ENCODE data around the gene ADCY2. TPM values are rescaled to one million over a fixed set of nuclear protein-coding genes. Genes with fewer than 3 reads are reported as not detected.

Gene ADCY2
- total RNA-seq, 2 experiments from 2014 or later, result not detected

- CTCF ChIA-PET (ENCODE audit: unreplicated experiment), result no interaction called here
- H3K4me3 ChIP-seq (ENCODE audit: low read depth, low read length, poor library complexity, severe bottlenecking), result no peak overlapping the region
These were observed 211.0 kb downstream of the ADCY2 start for GRCh38 chr5:7606840-7607465.

DNA sequence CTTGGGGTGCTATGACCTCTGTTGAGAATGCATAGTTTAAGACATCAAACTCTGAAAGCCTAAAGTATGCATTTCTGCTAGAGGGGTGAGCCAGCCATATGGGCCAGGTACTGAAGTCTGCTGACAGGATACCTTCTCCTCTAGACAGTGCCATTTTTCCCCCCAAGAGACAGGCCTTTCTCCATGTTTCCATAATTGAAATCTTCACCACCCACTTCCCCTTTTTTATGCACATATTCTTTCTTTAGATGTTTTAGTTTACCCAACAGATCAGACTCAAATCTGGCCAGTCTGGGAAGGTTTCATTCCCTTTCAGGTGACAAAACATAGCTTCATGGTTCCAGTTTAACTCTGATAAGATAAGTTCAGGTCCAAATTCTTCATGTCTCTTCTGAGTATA is 212.8 kb downstream of the ADCY2 start:
- intact Hi-C loops (cut with micrococcal nuclease; ENCODE audit: unreplicated experiment), result no loop called here
- Histone ChIP-seq H4K20me1 (ENCODE audit: insufficient read depth, low read length) (no peaks in the 10 kb centered on the region), H3K79me2 (ENCODE audit: insufficient read depth, low read depth, low read length) (no peaks in the 10 kb centered on the region), H3K4me3 (ENCODE audit: low read depth, low read length, poor library complexity, severe bottlenecking) (no peak overlapping the region), H3K4me1 (ENCODE audit: insufficient read depth, low read length, poor library complexity, severe bottlenecking) (no peaks in the 10 kb centered on the region), H3K27ac (ENCODE audit: low read depth, low read length, poor library complexity, severe bottlenecking) (no peak overlapping the region), H2AFZ (ENCODE audit: low read length) (no peak overlapping the region), H3K36me3 (ENCODE audit: insufficient read depth, low read length) (no peaks in the 10 kb centered on the region), H3K4me2 (ENCODE audit: low read length) (no peak overlapping the region), H3K9me3 (ENCODE audit: low read length) (no peaks in the 10 kb centered on the region), H3K9me2 (ENCODE audit: insufficient read depth, low read length) (no peaks in the 10 kb centered on the region)
- BruUV-seq (replicated peaks), result no TSS peak
- no peak for DNase-seq (ENCODE audit: low spot score)
- no peak for TF ChIP-seq EZH2phosphoT487 (IDR thresholded peaks at IDR 0.05; ENCODE audit: borderline replicate concordance, low read depth, low read length)
- TF ChIP-seq, protein P1, sequence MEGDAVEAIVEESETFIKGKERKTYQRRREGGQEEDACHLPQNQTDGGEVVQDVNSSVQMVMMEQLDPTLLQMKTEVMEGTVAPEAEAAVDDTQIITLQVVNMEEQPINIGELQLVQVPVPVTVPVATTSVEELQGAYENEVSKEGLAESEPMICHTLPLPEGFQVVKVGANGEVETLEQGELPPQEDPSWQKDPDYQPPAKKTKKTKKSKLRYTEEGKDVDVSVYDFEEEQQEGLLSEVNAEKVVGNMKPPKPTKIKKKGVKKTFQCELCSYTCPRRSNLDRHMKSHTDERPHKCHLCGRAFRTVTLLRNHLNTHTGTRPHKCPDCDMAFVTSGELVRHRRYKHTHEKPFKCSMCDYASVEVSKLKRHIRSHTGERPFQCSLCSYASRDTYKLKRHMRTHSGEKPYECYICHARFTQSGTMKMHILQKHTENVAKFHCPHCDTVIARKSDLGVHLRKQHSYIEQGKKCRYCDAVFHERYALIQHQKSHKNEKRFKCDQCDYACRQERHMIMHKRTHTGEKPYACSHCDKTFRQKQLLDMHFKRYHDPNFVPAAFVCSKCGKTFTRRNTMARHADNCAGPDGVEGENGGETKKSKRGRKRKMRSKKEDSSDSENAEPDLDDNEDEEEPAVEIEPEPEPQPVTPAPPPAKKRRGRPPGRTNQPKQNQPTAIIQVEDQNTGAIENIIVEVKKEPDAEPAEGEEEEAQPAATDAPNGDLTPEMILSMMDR (conservative IDR thresholded peaks at IDR 0.05; ENCODE audit: low read length), result no peak
- ChIA-PET POLR2A (no interaction called here), CTCF (ENCODE audit: unreplicated experiment) (no interaction called here)

More at GRCh38 chr5:7606840-7607465, 211.0 kb downstream of the ADCY2 start:
- Histone ChIP-seq H3K27ac (ENCODE audit: low read depth, low read length, poor library complexity, severe bottlenecking) (no peak overlapping the region), H3K4me1 (ENCODE audit: insufficient read depth, low read length, poor library complexity, severe bottlenecking) (no peaks in the 10 kb centered on the region), H3K79me2 (ENCODE audit: insufficient read depth, low read depth, low read length) (no peaks in the 10 kb centered on the region), H4K20me1 (ENCODE audit: insufficient read depth, low read length) (no peaks in the 10 kb centered on the region), H2AFZ (ENCODE audit: low read length) (no peak overlapping the region), H3K36me3 (ENCODE audit: insufficient read depth, low read length) (no peaks in the 10 kb centered on the region), H3K9me2 (ENCODE audit: insufficient read depth, low read length) (no peaks in the 10 kb centered on the region), H3K4me2 (ENCODE audit: low read length) (no peak overlapping the region), H3K9me3 (ENCODE audit: low read length) (no peaks in the 10 kb centered on the region)
- POLR2A ChIA-PET, result no interaction called here
- no TSS peak for BruUV-seq (replicated peaks)
- TF ChIP-seq EZH2phosphoT487 (IDR thresholded peaks at IDR 0.05; ENCODE audit: borderline replicate concordance, low read depth, low read length), result no peak
- TF ChIP-seq, protein P1 (conservative IDR thresholded peaks at IDR 0.05; ENCODE audit: low read length), result no peak
- no peak for DNase-seq (ENCODE audit: low spot score)
- intact Hi-C loops (cut with micrococcal nuclease; ENCODE audit: unreplicated experiment), result no loop called here

GRCh38 chr5:7609726-7610125 is 213.8 kb downstream of the ADCY2 start:
- Histone ChIP-seq H3K9me3 (ENCODE audit: low read length) (no peaks in the 10 kb centered on the region), H3K4me1 (ENCODE audit: insufficient read depth, low read length, poor library complexity, severe bottlenecking) (no peaks in the 10 kb centered on the region), H4K20me1 (ENCODE audit: insufficient read depth, low read length) (no peaks in the 10 kb centered on the region), H2AFZ (ENCODE audit: low read length) (no peak overlapping the region), H3K36me3 (ENCODE audit: insufficient read depth, low read length) (no peaks in the 10 kb centered on the region), H3K4me3 (ENCODE audit: low read depth, low read length, poor library complexity, severe bottlenecking) (no peak overlapping the region), H3K4me2 (ENCODE audit: low read length) (no peak overlapping the region), H3K9me2 (ENCODE audit: insufficient read depth, low read length) (no peaks in the 10 kb centered on the region), H3K79me2 (ENCODE audit: insufficient read depth, low read depth, low read length) (no peaks in the 10 kb centered on the region), H3K27ac (ENCODE audit: low read depth, low read length, poor library complexity, severe bottlenecking) (no peak overlapping the region)
- BruUV-seq (replicated peaks), result no TSS peak
- ChIA-PET POLR2A (no interaction called here), CTCF (ENCODE audit: unreplicated experiment) (no interaction called here)
- DNase-seq (ENCODE audit: low spot score), result no peak
- no peak for TF ChIP-seq EZH2phosphoT487 (IDR thresholded peaks at IDR 0.05; ENCODE audit: borderline replicate concordance, low read depth, low read length)
- TF ChIP-seq, protein P1 (conservative IDR thresholded peaks at IDR 0.05; ENCODE audit: low read length), result no peak
- intact Hi-C loops (cut with micrococcal nuclease; ENCODE audit: unreplicated experiment), result no loop called here

Data from OCI-LY7 (cell line).